Measurements from ENCODE around the gene TAX1BP3. TPM values are rescaled to one million over a fixed set of nuclear protein-coding genes. Genes with fewer than 3 reads are reported as not detected.
"Not testable (repeated sequence)": the region's sequence is repeated elsewhere in the genome, so short reads cannot be mapped to it uniquely, and the experiment has no call there.

The TAX1BP3 gene
- total RNA-seq = 100 to 1,000 TPM; 103 to 245 (median 202) TPM

GRCh38 chr17:3668279-3669084 is at the start of gene TAX1BP3, which contains the start of gene EMC6:
Gene TAX1BP3 (minus strand): TSS chr17:3668578. CDS start chr17:3668526, 52 bp downstream.
Gene EMC6 (plus strand): TSS chr17:3668812. CDS start chr17:3669147, 335 bp downstream.
- WGBS = 1% methylated on average over 14 of the region's 89 CpGs
- Histone ChIP-seq H3K36me3 (peaks cover 15% of the 10 kb centered on the region), H3K9me3 (no peaks in the 10 kb centered on the region), H3K4me3 (peak within 1 kb of the TSS; percentile 72), H3K27me3 (no peaks in the 10 kb centered on the region), H3K27ac (peak within 1 kb of the TSS; percentile 95), H3K4me1 (peaks cover 38% of the 10 kb centered on the region)
- TF ChIP-seq POLR2A (IDR thresholded peaks at IDR 0.05) (peak; percentile 60 to 67), EP300 (IDR thresholded peaks at IDR 0.05) (no peak), POLR2AphosphoS5 (IDR thresholded peaks at IDR 0.05) (peak; percentile 47 to 70 (median 66))
- TF ChIP-seq, protein P1, sequence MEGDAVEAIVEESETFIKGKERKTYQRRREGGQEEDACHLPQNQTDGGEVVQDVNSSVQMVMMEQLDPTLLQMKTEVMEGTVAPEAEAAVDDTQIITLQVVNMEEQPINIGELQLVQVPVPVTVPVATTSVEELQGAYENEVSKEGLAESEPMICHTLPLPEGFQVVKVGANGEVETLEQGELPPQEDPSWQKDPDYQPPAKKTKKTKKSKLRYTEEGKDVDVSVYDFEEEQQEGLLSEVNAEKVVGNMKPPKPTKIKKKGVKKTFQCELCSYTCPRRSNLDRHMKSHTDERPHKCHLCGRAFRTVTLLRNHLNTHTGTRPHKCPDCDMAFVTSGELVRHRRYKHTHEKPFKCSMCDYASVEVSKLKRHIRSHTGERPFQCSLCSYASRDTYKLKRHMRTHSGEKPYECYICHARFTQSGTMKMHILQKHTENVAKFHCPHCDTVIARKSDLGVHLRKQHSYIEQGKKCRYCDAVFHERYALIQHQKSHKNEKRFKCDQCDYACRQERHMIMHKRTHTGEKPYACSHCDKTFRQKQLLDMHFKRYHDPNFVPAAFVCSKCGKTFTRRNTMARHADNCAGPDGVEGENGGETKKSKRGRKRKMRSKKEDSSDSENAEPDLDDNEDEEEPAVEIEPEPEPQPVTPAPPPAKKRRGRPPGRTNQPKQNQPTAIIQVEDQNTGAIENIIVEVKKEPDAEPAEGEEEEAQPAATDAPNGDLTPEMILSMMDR (IDR thresholded peaks at IDR 0.05) = no peak
- DNase-seq (ENCODE audit: low spot score in 2 of 2) = peak; percentile 99

- TF ChIP-seq POLR2AphosphoS5 (IDR thresholded peaks at IDR 0.05) (no peak), POLR2A (IDR thresholded peaks at IDR 0.05) (no peak), EP300 (IDR thresholded peaks at IDR 0.05) (no peak)
- TF ChIP-seq, protein P1 (IDR thresholded peaks at IDR 0.05) = no peak
- peaks cover 74% of the 10 kb centered on the region for H3K36me3 ChIP-seq
These were observed 46.9 kb upstream of the TAX1BP3 start for GRCh38 chr17:3715296-3715695.

GRCh38 chr17:3712811-3713463 is 44.6 kb upstream of the TAX1BP3 start:
- H3K36me3 ChIP-seq = peaks cover 61% of the 10 kb centered on the region
- no peak for DNase-seq (ENCODE audit: low spot score in 2 of 2)
- TF ChIP-seq POLR2A (IDR thresholded peaks at IDR 0.05) (no peak), EP300 (IDR thresholded peaks at IDR 0.05) (no peak), POLR2AphosphoS5 (IDR thresholded peaks at IDR 0.05) (no peak)
- TF ChIP-seq, protein P1 (IDR thresholded peaks at IDR 0.05) = no peak

More at GRCh38 chr17:3715296-3715695, 46.9 kb upstream of the TAX1BP3 start:
- 87% methylated on average over 8 of the region's 8 CpGs for WGBS
- Histone ChIP-seq H3K9me3 (no peaks in the 10 kb centered on the region), H3K4me1 (peaks cover 7% of the 10 kb centered on the region), H3K4me3 (no peak overlapping the region), H3K27ac (no peak overlapping the region), H3K27me3 (no peaks in the 10 kb centered on the region)
- no peak for DNase-seq (ENCODE audit: low spot score in 2 of 2)

DNA sequence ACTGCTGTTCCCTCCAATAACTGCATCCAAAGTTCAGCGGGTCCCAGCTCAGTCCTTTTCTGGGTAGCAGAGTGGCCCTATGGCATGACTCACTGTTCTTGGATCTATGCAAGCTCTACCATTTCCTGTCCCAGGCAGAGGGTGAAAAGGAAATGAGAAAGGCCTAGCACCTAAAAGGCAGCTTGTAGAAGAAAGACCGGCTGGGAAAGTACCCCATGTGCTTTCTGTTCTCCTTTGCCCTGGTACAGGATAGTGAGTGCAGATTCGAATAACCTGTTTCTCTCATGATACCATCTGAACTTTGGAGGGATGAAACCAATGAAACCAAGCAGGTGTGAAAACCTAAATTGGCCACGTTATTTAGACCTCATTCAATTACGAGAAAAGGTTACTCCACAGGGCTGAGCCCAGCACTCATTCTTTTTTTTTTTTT is 42.6 kb upstream of the TAX1BP3 start:
- WGBS = 57% methylated on average over 5 of the region's 5 CpGs
- Histone ChIP-seq H3K4me3 (no peak overlapping the region), H3K27ac (no peak overlapping the region), H3K36me3 (peaks cover 42% of the 10 kb centered on the region), H3K27me3 (no peaks in the 10 kb centered on the region), H3K4me1 (no peaks in the 10 kb centered on the region), H3K9me3 (no peaks in the 10 kb centered on the region)
- TF ChIP-seq, protein P1 (IDR thresholded peaks at IDR 0.05) = no peak
- no peak for TF ChIP-seq EP300 (IDR thresholded peaks at IDR 0.05)
- no peak for TF ChIP-seq POLR2A (IDR thresholded peaks at IDR 0.05)
- TF ChIP-seq POLR2AphosphoS5 (IDR thresholded peaks at IDR 0.05) = no peak
- no peak for DNase-seq (ENCODE audit: low spot score in 2 of 2)

More at GRCh38 chr17:3712811-3713463, 44.6 kb upstream of the TAX1BP3 start:
- no peaks in the 10 kb centered on the region for H3K9me3 ChIP-seq
- no peaks in the 10 kb centered on the region for H3K4me1 ChIP-seq
- H3K27me3 ChIP-seq = no peaks in the 10 kb centered on the region
- no peak overlapping the region for H3K4me3 ChIP-seq
- H3K27ac ChIP-seq = no peak overlapping the region
- 78% methylated on average over 13 of the region's 13 CpGs for WGBS

DNA sequence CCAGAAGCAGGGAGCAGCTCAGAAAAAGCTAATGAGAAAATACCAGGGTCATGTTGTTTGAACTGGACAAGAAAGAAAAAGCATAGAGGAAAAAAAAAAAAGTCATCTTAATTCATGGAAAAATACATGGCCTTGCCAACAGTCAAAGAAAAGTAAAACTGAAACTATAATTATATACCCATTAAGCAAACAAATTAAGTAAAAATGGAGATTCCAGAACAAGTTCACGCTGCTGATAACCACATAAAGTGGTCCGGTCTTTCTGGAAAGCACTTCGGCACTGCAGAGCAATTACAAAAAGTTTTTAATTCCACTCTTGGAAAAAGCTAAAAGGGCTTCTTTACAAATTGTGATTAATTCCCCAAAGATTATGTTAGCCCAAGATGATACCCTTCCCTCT is 40.0 kb upstream of the TAX1BP3 start:
- Histone ChIP-seq H3K27ac (no peak overlapping the region), H3K36me3 (peaks cover 16% of the 10 kb centered on the region), H3K9me3 (no peaks in the 10 kb centered on the region), H3K4me1 (no peaks in the 10 kb centered on the region), H3K27me3 (no peaks in the 10 kb centered on the region), H3K4me3 (no peak overlapping the region)
- TF ChIP-seq EP300 (IDR thresholded peaks at IDR 0.05) = no peak
- TF ChIP-seq, protein P1 (IDR thresholded peaks at IDR 0.05) = no peak
- no peak for TF ChIP-seq POLR2AphosphoS5 (IDR thresholded peaks at IDR 0.05)
- TF ChIP-seq POLR2A (IDR thresholded peaks at IDR 0.05) = no peak
- DNase-seq (ENCODE audit: low spot score in 2 of 2) = no peak
- WGBS = 65% methylated on average over 3 of the region's 3 CpGs

DNA sequence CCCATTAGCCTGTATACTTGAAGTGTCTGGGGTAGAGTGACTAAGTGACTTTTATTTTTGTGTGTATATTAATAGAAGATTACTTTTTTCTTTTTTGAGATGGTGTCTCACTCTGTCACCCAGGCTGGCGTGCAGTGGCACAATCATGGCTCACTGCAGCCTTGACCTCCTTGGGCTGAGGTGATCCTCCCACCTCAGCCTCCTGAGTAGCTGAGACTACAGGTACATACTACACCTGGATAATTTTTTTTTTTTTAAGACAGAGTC is 37.3 kb upstream of the TAX1BP3 start:
- DNase-seq (ENCODE audit: low spot score in 2 of 2); H3K27me3 ChIP-seq; H3K4me3 ChIP-seq; H3K4me1 ChIP-seq; H3K36me3 ChIP-seq; H3K27ac ChIP-seq; H3K9me3 ChIP-seq: not testable (repeated sequence)
- WGBS = 88% methylated on average over 1 of the region's 1 CpG
